ENCODE measurements around the gene ZMYND10. TPM values are rescaled to one million over a fixed set of nuclear protein-coding genes. Genes with fewer than 3 reads are reported as not detected.

The ZMYND10 gene
- total and polyA plus RNA-seq, 8 donors = 0.35 to 8.3 (median 1.3) TPM

GRCh38 chr3:50358911-50359759, 13.6 kb upstream of the ZMYND10 start, which contains the start of gene TMEM115:
TSS of gene TMEM115 (minus strand) at chr3:50359521. CDS start at chr3:50359063, 458 bp downstream.
- Histone ChIP-seq H3K36me3 (peaks cover 3 to 13% (median 8%) of the 10 kb centered on the region in 3 donors), H3K9me3 (no peaks in the 10 kb centered on the region), H3K27ac (peak within 1 kb of the TSS; percentile 44 to 85 (median 74)), H3K4me3 (peak within 1 kb of the TSS; percentile 64 to 89 (median 82)), H3K27me3 (no peaks in the 10 kb centered on the region), H3K4me1 (peaks cover 14 to 33% (median 25%) of the 10 kb centered on the region in 3 donors)
- WGBS, 2 donors = 0% methylated on average over 60 to 64 of the region's 64 CpGs
- TF ChIP-seq CTCF (IDR thresholded peaks at IDR 0.05) = no peak
- peak; percentile 89 to 99 (median 96) for DNase-seq
- ATAC-seq = peak; percentile 91 to 97 (median 94)
- intact Hi-C loops (cut with DNase I) = no loop called here
- peak; percentile 90 for FAIRE-seq

GRCh38 chr3:50358355-50358910, 12.9 kb upstream of the ZMYND10 start:
- peak in 3 of 4 donors; percentile 1 to 2 (median 1) for ATAC-seq
- Histone ChIP-seq H3K27ac (peak overlapping the region; percentile 44 to 85 (median 74)), H3K4me1 (peaks cover 14 to 33% (median 25%) of the 10 kb centered on the region in 3 donors), H3K27me3 (no peaks in the 10 kb centered on the region), H3K36me3 (peaks cover 3 to 20% (median 8%) of the 10 kb centered on the region in 3 donors), H3K4me3 (peak overlapping the region; percentile 64 to 89 (median 82)), H3K9me3 (no peaks in the 10 kb centered on the region)
- intact Hi-C loops (cut with DNase I) = no loop called here
- WGBS, 2 donors = 18 to 25% methylated on average over 24 of the region's 24 CpGs
- no peak for TF ChIP-seq CTCF (IDR thresholded peaks at IDR 0.05)
- DNase-seq = peak in 2 of 6 donors; percentile 50 to 56
- FAIRE-seq = no peak

- intact Hi-C loops (cut with DNase I) = no loop called here
- H3K27ac ChIP-seq = no peak overlapping the region
- H3K27me3 ChIP-seq = no peaks in the 10 kb centered on the region
- DNase-seq (no peak), ATAC-seq (no peak), FAIRE-seq (no peak)
- TF ChIP-seq CTCF (IDR thresholded peaks at IDR 0.05) = no peak
- H3K36me3 ChIP-seq = peaks cover 3 to 24% (median 8%) of the 10 kb centered on the region in 3 donors
- 54 to 65% methylated on average over 1 of the region's 1 CpG for WGBS, 2 donors
- no peaks in the 10 kb centered on the region for H3K9me3 ChIP-seq
- peaks cover 14 to 41% (median 29%) of the 10 kb centered on the region in 3 donors for H3K4me1 ChIP-seq
- peak overlapping the region in 3 of 4 donors; percentile 64 to 89 (median 86) for H3K4me3 ChIP-seq
Observed at GRCh38 chr3:50357481-50357880, 11.9 kb upstream of the ZMYND10 start.

GRCh38 chr3:50356553-50356952, 11.0 kb upstream of the ZMYND10 start:
- Histone ChIP-seq H3K27me3 (no peaks in the 10 kb centered on the region), H3K27ac (no peak overlapping the region), H3K36me3 (peaks cover 3 to 24% (median 8%) of the 10 kb centered on the region in 3 donors), H3K9me3 (no peaks in the 10 kb centered on the region), H3K4me1 (peaks cover 14 to 51% (median 29%) of the 10 kb centered on the region in 3 donors), H3K4me3 (peak overlapping the region in 2 of 4 donors; percentile 64 to 86)
- intact Hi-C loops (cut with DNase I) = no loop called here
- peak in 3 of 6 donors; percentile 44 to 59 (median 53) for DNase-seq
- 26 to 39% methylated on average over 5 of the region's 5 CpGs for WGBS, 2 donors
- no peak for FAIRE-seq
- ATAC-seq = peak in 2 of 4 donors; percentile 4
- TF ChIP-seq CTCF (IDR thresholded peaks at IDR 0.05) = no peak

All from pancreas (tissue), 10 donors.